Brain microvascular endothelial cell (primary cell): ENCODE data around the gene MAP3K14.

ENCODE experiments used
- DNase-seq: peaks from one replicate; pipeline ENCODE4 v3.0.0-alpha.2; 2020
- H3K27ac ChIP-seq: fragments of 250-450 bp; sonication (Bioruptor Pico); 2 replicates; pipeline ENCODE4 v1.5.1; 2020; ENCODE audit warnings: mild to moderate bottlenecking, moderate library complexity
- H3K27me3 ChIP-seq: fragments of 250-450 bp; sonication (Bioruptor Pico); replicated peaks from 2 replicates; pipeline ENCODE4 v1.5.1; 2020; ENCODE audit warnings: mild to moderate bottlenecking
- H3K36me3 ChIP-seq: fragments of 250-450 bp; sonication (Bioruptor Pico); replicated peaks from 2 replicates; pipeline ENCODE4 v1.5.1; 2020; ENCODE audit warnings: mild to moderate bottlenecking
- H3K4me3 ChIP-seq: 2 replicates; pipeline ENCODE4 v1.5.1; 2011; ENCODE audit warnings: low read depth, mild to moderate bottlenecking, control low read depth, low read length, moderate library complexity
- CTCF ChIP-seq: IDR thresholded peaks from 2 replicates; pipeline ENCODE4 v1.5.1; 2011; ENCODE audit warnings: low read depth, mild to moderate bottlenecking, moderate library complexity, low read length, control low read depth, inconsistent platforms; ENCODE audit errors: missing control alignments
- in situ Hi-C: cut with HindIII; loops from 2 replicates; pipeline ENCODE4 v1.10.0; 2017; ENCODE audit warnings: low sequenced_read_pairs, low pct_ligation_motif_present

The MAP3K14 gene

DNA sequence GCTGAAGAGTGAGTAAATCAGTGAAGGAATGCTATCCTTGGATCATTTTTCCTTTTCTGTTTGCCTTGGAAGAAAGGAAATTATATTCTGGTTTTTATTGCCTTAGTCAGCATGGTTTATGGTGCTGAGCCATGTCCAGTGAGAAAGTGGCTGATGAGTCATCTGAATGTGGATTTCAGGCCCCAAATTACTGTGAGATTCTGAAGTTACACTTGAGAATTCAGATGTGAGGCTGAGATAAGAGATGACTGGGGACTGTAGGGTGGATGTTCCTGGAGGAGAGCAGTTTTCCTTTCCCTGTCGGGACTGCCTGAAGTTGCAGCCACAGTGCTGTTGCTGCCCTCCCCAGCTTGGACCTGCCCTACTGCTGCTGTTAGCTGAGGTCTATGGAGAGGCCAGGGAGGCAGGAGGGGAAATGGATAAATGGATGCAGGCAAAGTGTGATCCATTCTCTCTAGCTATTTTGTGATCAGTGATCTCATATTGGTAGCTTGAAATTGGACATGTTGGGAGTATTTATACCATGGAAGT is 4.2 kb upstream of the MAP3K14 start:
- no peaks in the 10 kb centered on the region for H3K27me3 ChIP-seq
- peak overlapping the region; percentile 68 for H3K27ac ChIP-seq
- H3K4me3 ChIP-seq, result no peak overlapping the region
- no peak for TF ChIP-seq CTCF
- in situ Hi-C loops, result no loop called here
- peak; percentile 93 for DNase-seq
- H3K36me3 ChIP-seq, result no peaks in the 10 kb centered on the region

GRCh38 chr17:45320349-45320930 is 3.6 kb upstream of the MAP3K14 start:
- Histone ChIP-seq H3K4me3 (no peak overlapping the region), H3K27me3 (no peaks in the 10 kb centered on the region), H3K36me3 (no peaks in the 10 kb centered on the region), H3K27ac (peak overlapping the region; percentile 68)
- in situ Hi-C loops, result no loop called here
- DNase-seq, result peak; percentile 57
- no peak for TF ChIP-seq CTCF

GRCh38 chr17:45319239-45319703 is 2.5 kb upstream of the MAP3K14 start:
- Histone ChIP-seq H3K4me3 (no peak overlapping the region), H3K27me3 (no peaks in the 10 kb centered on the region), H3K27ac (peak overlapping the region; percentile 68), H3K36me3 (no peaks in the 10 kb centered on the region)
- in situ Hi-C loops, result no loop called here
- no peak for TF ChIP-seq CTCF
- peak; percentile 45 for DNase-seq

- peak overlapping the region; percentile 68 for H3K27ac ChIP-seq
- in situ Hi-C loops, result no loop called here
- no peak for DNase-seq
- H3K36me3 ChIP-seq, result no peaks in the 10 kb centered on the region
- no peak overlapping the region for H3K4me3 ChIP-seq
- H3K27me3 ChIP-seq, result no peaks in the 10 kb centered on the region
- no peak for TF ChIP-seq CTCF
These were observed 1.9 kb upstream of the MAP3K14 start for GRCh38 chr17:45318561-45319230.

DNA sequence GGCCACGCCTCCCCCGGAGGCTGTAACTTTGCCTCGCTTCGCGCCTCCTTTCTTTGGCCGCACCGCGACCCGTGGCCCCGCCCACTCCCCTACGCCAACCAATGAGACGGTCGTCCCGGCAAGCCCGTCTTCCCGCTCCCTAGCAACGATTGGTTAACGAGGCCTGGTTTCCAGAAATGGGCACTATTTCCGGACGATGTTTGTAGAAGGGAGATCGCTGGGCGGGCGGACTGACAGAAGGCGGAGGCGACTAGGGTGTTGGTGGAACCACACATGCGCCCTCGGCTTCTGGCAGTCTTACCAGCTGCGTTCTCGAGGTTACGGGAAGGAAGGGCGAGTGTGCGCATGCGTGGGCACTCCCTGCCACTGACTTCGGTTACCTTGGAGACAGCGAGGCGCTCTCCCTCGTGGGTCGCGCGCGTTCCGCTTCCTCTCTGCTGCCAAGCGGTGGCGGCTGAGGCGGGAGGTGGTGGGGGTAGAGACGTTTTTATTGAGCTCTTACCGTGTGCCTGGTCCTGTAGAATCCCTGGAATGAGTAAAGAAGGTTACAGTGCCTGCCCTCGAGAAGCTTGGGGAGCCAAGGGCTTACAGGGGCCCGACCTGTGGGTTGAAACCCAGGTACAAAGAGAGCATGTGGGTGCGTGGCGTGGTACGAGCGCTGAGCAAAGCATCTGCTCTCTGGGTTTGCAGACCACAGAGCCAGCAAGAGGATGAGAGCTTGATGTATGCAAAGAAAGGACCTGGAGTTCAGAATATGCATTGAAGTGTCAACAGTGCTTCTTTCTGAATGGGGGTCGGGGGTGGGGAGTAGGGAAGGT is 500 bp upstream of the MAP3K14 start:
- Histone ChIP-seq H3K27me3 (no peaks in the 10 kb centered on the region), H3K36me3 (no peaks in the 10 kb centered on the region), H3K27ac (peak overlapping the region; percentile 64), H3K4me3 (peak overlapping the region; percentile 36)
- TF ChIP-seq CTCF, result peak; percentile 11
- DNase-seq, result peak; percentile 100
- in situ Hi-C loops, result no loop called here
